UCSD-AML1 (cell line): Measurements from ENCODE around the gene GPR156.
A peak's percentile ranks its signal among the peaks of the same experiment; 100 is the strongest.
"Not testable (repeated sequence)": the region's sequence is repeated elsewhere in the genome, so short reads cannot be mapped to it uniquely, and the experiment has no call there.

Source experiments
- DNase-seq: peaks from one replicate; lab custom pipeline; 2025; ENCODE audit not compliant: unreplicated experiment; lab: John Stamatoyannopoulos, UW

GPR156 gene

GRCh38 chr3:120163026-120163425 lies 122.0 kb downstream of the GPR156 start:
- no peak for DNase-seq

GRCh38 chr3:120162400-120162799 lies 122.6 kb downstream of the GPR156 start:
- no peak for DNase-seq

GRCh38 chr3:120161902-120162301 lies 123.1 kb downstream of the GPR156 start:
- DNase-seq, result no peak

GRCh38 chr3:120160050-120160449 lies 125.0 kb downstream of the GPR156 start:
- DNase-seq, result peak; percentile 21

GRCh38 chr3:120157681-120158080 lies 127.3 kb downstream of the GPR156 start:
- no peak for DNase-seq

GRCh38 chr3:120157113-120157512 lies 127.9 kb downstream of the GPR156 start:
- DNase-seq, result no peak

GRCh38 chr3:120156699-120157098 lies 128.3 kb downstream of the GPR156 start:
- no peak for DNase-seq

- DNase-seq, result not testable (repeated sequence)
Measured at GRCh38 chr3:120155694-120156093, 129.3 kb downstream of the GPR156 start.

GRCh38 chr3:120155108-120155507 lies 129.9 kb downstream of the GPR156 start:
- DNase-seq, result no peak

GRCh38 chr3:120153294-120153693 lies 131.7 kb downstream of the GPR156 start:
- no peak for DNase-seq

- DNase-seq, result no peak
Measured at GRCh38 chr3:120151791-120152190, 133.2 kb downstream of the GPR156 start.

GRCh38 chr3:120148187-120148949 lies 136.7 kb downstream of the GPR156 start:
- no peak for DNase-seq

- peak; percentile 17 for DNase-seq
Measured at GRCh38 chr3:120147072-120147871, 137.8 kb downstream of the GPR156 start.

- DNase-seq, result no peak
Measured at GRCh38 chr3:120145542-120146285, 139.3 kb downstream of the GPR156 start.

GRCh38 chr3:120144267-120144666 lies 140.8 kb downstream of the GPR156 start:
- no peak for DNase-seq

- no peak for DNase-seq
Measured at GRCh38 chr3:120143676-120144075, 141.3 kb downstream of the GPR156 start.

GRCh38 chr3:120142236-120142635 lies 142.8 kb downstream of the GPR156 start:
- no peak for DNase-seq

- no peak for DNase-seq
Measured at GRCh38 chr3:120140098-120140742, 144.8 kb downstream of the GPR156 start.

GRCh38 chr3:120139140-120139539 lies 145.9 kb downstream of the GPR156 start:
- DNase-seq, result no peak

- DNase-seq, result no peak
Measured at GRCh38 chr3:120137548-120137947, 147.5 kb downstream of the GPR156 start.

- DNase-seq, result no peak
Measured at GRCh38 chr3:120130656-120131055, 154.4 kb downstream of the GPR156 start.
